HG02943 (cell line): ENCODE measurements around the gene MTCL1.

Source experiments
- ATAC-seq: cut with Tn5 transposase; IDR thresholded peaks from one replicate; pipeline ENCODE4 v1.9.1; 2021; ENCODE audit warnings: mild to moderate bottlenecking, low read depth, moderate library complexity; ENCODE audit not compliant: unreplicated experiment

Gene MTCL1

DNA sequence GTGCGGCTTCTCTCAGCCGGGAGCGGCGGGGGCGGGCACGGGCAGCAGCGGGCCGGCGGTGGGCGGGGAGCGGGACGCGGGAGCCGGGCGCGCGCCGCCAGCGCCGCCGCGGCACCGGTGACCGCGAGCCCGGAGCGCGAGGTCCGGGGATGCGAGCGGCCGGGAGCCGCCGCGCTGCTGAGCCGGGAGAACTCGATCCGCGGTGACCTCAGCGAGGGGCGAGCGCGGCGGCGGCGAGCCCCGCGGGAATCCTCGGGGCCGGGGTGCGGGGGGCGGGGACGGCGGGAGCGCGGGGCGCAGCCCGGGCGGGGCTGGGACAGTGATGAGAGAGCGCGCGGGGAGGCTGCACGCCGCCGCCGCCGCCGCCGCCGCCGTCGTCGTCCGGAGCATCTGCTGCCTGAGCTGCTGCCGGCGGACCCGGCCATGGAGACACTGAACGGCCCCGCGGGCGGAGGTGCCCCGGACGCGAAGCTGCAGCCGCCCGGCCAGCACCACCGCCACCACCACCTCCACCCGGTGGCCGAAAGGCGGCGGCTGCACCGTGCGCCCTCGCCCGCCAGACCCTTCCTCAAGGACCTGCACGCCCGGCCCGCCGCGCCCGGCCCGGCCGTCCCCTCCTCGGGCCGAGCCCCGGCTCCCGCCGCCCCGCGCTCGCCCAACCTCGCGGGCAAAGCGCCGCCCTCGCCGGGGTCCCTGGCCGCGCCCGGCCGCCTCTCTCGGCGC is at the start of gene MTCL1:
MTCL1 (plus strand) TSS at position 319 of the 723 bp plus-strand sequence; CDS start at position 424, 105 bp downstream.
- ATAC-seq: peak; percentile 39

GRCh38 chr18:8656232-8656631 is 49.1 kb upstream of the MTCL1 start:
- no peak for ATAC-seq

DNA sequence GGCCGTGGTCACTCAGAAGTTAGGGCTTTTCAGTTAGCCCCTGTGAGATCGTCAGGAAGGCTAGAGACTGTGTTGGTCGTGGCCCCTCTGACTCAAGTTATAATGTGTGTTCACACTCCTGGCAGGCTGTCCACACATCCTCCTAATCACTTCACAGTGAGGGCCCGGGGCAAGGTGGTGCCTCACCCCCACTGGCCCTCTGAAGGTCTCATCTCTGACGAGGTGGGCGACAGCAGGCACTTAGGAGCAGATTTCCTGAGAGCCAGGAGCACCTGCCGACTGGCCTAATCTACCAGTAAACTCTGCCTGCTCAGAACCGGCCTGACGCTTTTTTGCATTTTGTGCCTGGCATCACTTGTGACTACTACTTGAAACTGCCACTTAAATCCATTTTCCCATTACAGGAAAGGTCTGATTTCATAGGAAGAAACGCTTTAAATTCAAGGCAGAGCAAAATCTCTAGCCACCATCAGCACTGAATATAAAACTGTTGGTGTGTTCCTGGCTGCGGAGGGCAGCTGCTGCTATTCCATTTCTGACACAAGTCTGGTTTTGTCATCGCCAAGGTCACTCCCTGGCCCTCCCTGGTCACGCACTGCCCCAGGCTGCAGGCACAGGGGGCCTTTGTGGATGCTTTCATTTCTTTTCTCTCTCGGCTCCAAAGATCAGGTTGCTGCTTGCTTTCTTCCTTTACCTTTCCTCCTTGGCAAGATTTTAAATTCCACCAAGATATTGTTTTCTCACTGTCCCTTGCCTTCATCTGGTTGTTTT is 48.1 kb upstream of the MTCL1 start:
- ATAC-seq: no peak

GRCh38 chr18:8657873-8658470 is 47.4 kb upstream of the MTCL1 start:
- no peak for ATAC-seq

GRCh38 chr18:8658858-8659485 is 46.4 kb upstream of the MTCL1 start:
- ATAC-seq: no peak

GRCh38 chr18:8659609-8660242 is 45.6 kb upstream of the MTCL1 start:
- no peak for ATAC-seq

DNA sequence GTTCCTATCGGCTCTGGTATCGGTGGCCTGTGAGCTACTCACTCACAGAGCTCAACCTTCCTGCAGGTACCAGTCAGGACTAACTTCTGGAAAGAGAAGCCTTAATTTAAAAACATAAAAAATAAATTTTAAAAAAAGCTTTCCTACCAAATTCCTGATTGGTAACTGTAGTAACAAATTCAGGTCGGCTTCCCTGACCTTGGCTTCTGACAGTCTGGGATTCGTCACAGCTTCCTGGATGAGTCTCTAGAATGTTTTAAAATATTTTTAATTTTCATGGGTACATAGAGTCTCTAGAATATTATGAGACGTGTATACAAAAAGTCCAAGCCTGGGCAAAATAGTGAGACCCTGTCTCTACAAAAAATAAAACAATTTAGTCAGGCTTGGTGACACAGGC is 45.0 kb upstream of the MTCL1 start:
- ATAC-seq: no peak

- no peak for ATAC-seq
Observed at GRCh38 chr18:8661754-8662559, 43.4 kb upstream of the MTCL1 start.

DNA sequence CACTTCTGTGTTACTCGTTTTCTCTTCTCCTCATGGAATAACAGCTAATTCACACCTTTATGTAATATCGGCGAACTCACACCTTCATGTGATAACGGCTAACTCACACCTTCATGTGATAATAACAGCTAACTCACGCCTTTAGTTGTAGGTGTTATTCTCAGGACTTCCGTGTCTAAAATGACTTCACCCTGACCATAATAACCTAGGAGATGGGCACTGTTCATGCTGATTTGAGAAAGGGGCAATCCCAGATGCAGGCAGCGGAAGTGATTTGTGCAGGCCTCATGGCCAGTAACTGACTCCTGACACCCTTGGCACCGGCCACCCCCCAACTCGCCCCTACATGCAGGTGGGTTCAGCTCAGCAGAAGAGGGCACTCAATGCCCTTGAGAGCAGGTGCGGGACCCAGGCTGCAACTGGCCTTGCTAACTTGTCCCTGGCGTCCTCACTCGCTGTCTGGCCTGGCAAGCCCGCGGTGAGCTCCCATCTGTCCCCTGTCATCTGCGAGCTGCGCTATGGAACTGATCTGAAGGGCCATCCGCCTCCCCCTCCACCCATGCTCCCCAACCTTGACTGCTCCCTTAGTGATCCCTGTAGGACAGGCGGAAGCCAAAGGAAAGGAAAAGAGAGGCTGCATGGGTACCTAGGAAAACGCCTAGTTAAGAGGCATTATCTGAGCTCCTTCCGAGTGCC is 42.6 kb upstream of the MTCL1 start:
- ATAC-seq: no peak

GRCh38 chr18:8667846-8668245 is 37.5 kb upstream of the MTCL1 start:
- no peak for ATAC-seq

- no peak for ATAC-seq
Observed at GRCh38 chr18:8668381-8668780, 37.0 kb upstream of the MTCL1 start.

GRCh38 chr18:8669571-8669970 is 35.8 kb upstream of the MTCL1 start:
- ATAC-seq: no peak

- ATAC-seq: peak; percentile 90
Observed at GRCh38 chr18:8673256-8674209, 31.8 kb upstream of the MTCL1 start.

DNA sequence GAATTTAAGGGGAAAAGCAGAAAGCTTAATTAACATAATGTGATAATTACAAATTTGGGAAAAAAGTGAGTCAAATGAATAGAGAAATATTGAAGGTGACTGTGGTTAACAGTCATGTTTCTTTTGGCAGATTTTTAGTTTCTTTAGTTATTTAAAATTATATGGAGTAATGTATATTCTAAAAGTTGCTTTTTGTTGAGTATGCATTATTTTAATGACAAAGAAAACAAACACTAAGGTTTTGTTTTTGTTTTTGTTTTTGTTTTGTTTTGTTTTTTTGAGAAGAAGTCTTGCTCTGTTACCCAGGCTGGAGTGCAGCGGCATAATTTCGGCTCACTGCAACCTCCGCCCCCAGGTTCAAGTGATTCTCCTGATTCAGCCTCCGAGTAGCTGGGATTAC is 30.3 kb upstream of the MTCL1 start:
- ATAC-seq: no peak

- ATAC-seq: no peak
Observed at GRCh38 chr18:8681196-8681595, 24.2 kb upstream of the MTCL1 start.

GRCh38 chr18:8684577-8684976 is 20.8 kb upstream of the MTCL1 start:
- no peak for ATAC-seq

DNA sequence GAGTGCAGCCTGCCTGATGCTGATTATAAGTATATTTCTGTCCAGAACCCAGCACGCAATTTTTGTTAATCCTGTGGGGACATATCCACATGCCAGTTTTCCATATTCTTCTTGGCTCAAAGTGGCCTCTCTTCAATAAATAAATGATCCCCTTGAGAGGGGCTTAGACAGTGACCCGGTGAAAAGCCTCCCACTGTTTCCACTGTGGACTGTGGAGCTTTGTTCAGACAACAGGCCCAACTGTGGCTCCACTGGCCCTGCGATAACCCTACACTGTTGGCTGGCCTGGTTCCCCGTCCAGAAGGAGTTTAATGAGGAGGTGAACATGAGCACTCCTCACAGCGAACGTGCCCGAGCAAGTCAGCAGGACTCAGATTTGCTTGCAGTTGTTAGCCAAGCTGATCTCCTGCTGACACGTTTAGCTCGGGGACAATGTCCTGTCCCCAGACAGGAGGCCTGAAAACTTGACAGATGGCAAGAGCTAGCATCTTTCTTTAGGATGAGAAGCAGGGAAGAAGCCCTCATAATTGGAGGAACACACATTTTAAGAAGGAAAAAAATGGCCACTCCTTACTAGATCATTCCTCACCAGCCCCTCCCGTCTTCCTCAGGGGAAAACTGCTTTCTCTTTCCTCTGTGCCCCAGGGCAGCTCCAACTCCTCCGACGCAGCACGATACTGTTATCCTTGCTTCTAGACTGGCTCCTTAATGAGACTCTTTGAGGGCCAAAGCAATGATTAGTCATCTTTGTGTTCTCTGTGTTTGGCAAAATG is 20.0 kb upstream of the MTCL1 start:
- no peak for ATAC-seq

- no peak for ATAC-seq
Observed at GRCh38 chr18:8685914-8686216, 19.5 kb upstream of the MTCL1 start.
